GM12878 (cell line): ENCODE results near the gene RAB31. TPM values are rescaled to one million over a fixed set of nuclear protein-coding genes. Genes with fewer than 3 reads are reported as not detected.
A peak's percentile ranks its signal among the peaks of the same experiment; 100 is the strongest.

Experiments
- ATAC-seq: fragments of 200-7000 bp; cut with Tn5 transposase; 3 replicates; pipeline ENCODE4 v1.9.1; 2020; ENCODE audit warnings: mild to moderate bottlenecking, moderate library complexity
- BruUV-seq: library from RNA; stranded (reverse); fragments of 400-500 nt; replicated peaks from 2 replicates; lab custom pipeline; 2021; lab: Mats Ljungman, UMichigan
- CTCF ChIA-PET: fragments of 300-600 bp; sonication (Branson Sonifier 250); formaldehyde crosslinking; extraction: SDS; loops from one replicate; lab custom pipeline; 2021; ENCODE audit warnings: inconsistent platforms; lab: Yijun Ruan, JAX
- POLR2A ChIA-PET: fragments of 350-600 bp; formaldehyde crosslinking; extraction: SDS; loops from one replicate; lab custom pipeline; 2021; ENCODE audit warnings: inconsistent platforms; lab: Charles Lee
- RAD21 ChIA-PET: fragments of 300-600 bp; sonication (Branson Sonifier 250); formaldehyde crosslinking; loops from one replicate; lab custom pipeline; 2023; ENCODE audit warnings: antibody characterized with exemption; ENCODE audit not compliant: unreplicated experiment; lab: Charles Lee
- SMC1A ChIA-PET: fragments of 300-600 bp; sonication (Branson Sonifier 250); formaldehyde crosslinking; loops from one replicate; lab custom pipeline; 2023; ENCODE audit not compliant: unreplicated experiment, uncharacterized antibody; lab: Charles Lee
- DNase-seq: peaks from one replicate; pipeline ENCODE4 v3.0.0-alpha.2; 2011; ENCODE audit warnings: low read depth, low spot score
- FAIRE-seq: peaks from 3 replicates; lab custom pipeline; 2011; peaks lifted over from hg19 to GRCh38; lab: Jason Lieb, UNC
- H2AFZ ChIP-seq: 2 replicates; pipeline ENCODE4 v1.6.0; 2011; ENCODE audit warnings: low read depth, low read length, control low read depth; ENCODE audit not compliant: control insufficient read depth
- H3K27ac ChIP-seq: 2 replicates; pipeline ENCODE4 v1.5.1; 2011; ENCODE audit warnings: control low read depth; ENCODE audit not compliant: control insufficient read depth, insufficient read depth
- H3K27me3 ChIP-seq, 2 experiments: replicated peaks in 1 of 2; 2 replicates each; pipeline versions ENCODE4 v1.6.0 to v1.6.1; 2011; ENCODE audit warnings: low read length in 1 of 2; ENCODE audit not compliant: control insufficient read depth in 2 of 2, insufficient read depth in 2 of 2
- H3K36me3 ChIP-seq, 2 experiments: 2 replicates each; pipeline ENCODE4 v1.5.1; 2011; ENCODE audit warnings: low read length in 1 of 2; ENCODE audit not compliant: control insufficient read depth in 2 of 2, insufficient read depth in 2 of 2
- H3K4me1 ChIP-seq: 2 replicates; pipeline ENCODE4 v1.6.1; 2011; ENCODE audit warnings: mild to moderate bottlenecking, low read length, moderate library complexity, mixed read lengths; ENCODE audit not compliant: control insufficient read depth, insufficient read depth
- H3K4me2 ChIP-seq: 2 replicates; pipeline ENCODE4 v1.6.0; 2011; ENCODE audit warnings: control low read depth; ENCODE audit not compliant: control insufficient read depth, insufficient read depth
- H3K4me3 ChIP-seq: fragments of 200-600 bp; sonication (generic); 2 replicates; pipeline ENCODE4 v1.5.1; 2016
- H3K79me2 ChIP-seq: 2 replicates; pipeline ENCODE4 v1.6.0; 2011; ENCODE audit warnings: low read length; ENCODE audit not compliant: control insufficient read depth, insufficient read depth
- H3K9ac ChIP-seq: 2 replicates; pipeline ENCODE4 v1.8.0; 2011; ENCODE audit warnings: low read length, control low read depth, mixed read lengths; ENCODE audit not compliant: control insufficient read depth, insufficient read depth
- H3K9me3 ChIP-seq: replicated peaks from 3 replicates; pipeline ENCODE4 v1.5.1; 2011; ENCODE audit warnings: mild to moderate bottlenecking, low read length; ENCODE audit not compliant: control insufficient read depth, insufficient read depth
- H4K20me1 ChIP-seq: 2 replicates; pipeline ENCODE4 v1.6.0; 2011; ENCODE audit not compliant: control insufficient read depth, insufficient read depth
- BCL11A ChIP-seq: IDR thresholded peaks from 2 replicates; pipeline ENCODE4 v1.6.1; 2011; ENCODE audit warnings: low read depth, low read length
- BMI1 ChIP-seq: fragments of 450-650 bp; IDR thresholded peaks from 2 replicates; pipeline ENCODE4 v1.6.1; 2016; ENCODE audit warnings: mild to moderate bottlenecking, moderate library complexity, borderline replicate concordance
- RAD21 ChIP-seq: IDR thresholded peaks from 2 replicates; pipeline ENCODE4 v1.6.1; 2011; ENCODE audit warnings: mild to moderate bottlenecking, low read depth, low read length, moderate library complexity; ENCODE audit not compliant: insufficient read depth
- RCOR1 ChIP-seq: conservative IDR thresholded peaks from 2 replicates; pipeline ENCODE4 v1.6.1; 2012; ENCODE audit warnings: low read depth, low read length, improper control_type of control experiment
- TCF7 ChIP-seq: IDR thresholded peaks from 2 replicates; pipeline ENCODE4 v1.6.1; 2014; ENCODE audit warnings: antibody characterized with exemption, borderline replicate concordance
- WGBS: methylation state at CpG from one replicate; pipeline ENCODE4 v1.1.6; 2016; ENCODE audit warnings: low lambda C conversion rate; ENCODE audit not compliant: insufficient replicate concordance, insufficient coverage; ENCODE audit errors: missing lambda C conversion rate; 5-methylcytosine and 5-hydroxymethylcytosine counted together
- in situ Hi-C: fragments of 300-500 bp; cut with MboI; formaldehyde crosslinking; loops from 9 replicates; pipeline ENCODE4 v1.14.3; 2018; ENCODE audit warnings: mixed read lengths
- intact Hi-C: fragments of 100-400 bp; cut with micrococcal nuclease; formaldehyde crosslinking; loops from one replicate; pipeline ENCODE4 v1.14.2; 2022; ENCODE audit not compliant: unreplicated experiment
- polyA plus RNA-seq, 11 experiments: library from polyadenylated mRNA; depleted of rRNA in 4 of 11; unstranded in 6 of 11; stranded (reverse) in 5 of 11; fragments of >200 nt; fragmentation: Nextera tagmentation in 4 of 11; fragmentation: Illumina TruSeq in 1 of 11; extraction: Ambion mirVana in 4 of 11; extraction: Trizol in 1 of 11; gene quantifications; 1 replicate in 1 of 11; 2 replicates in 10 of 11; pipeline versions ENCODE4 v1.2.1 to v1.2.3, GENCODE V29; 2011 to 2016; ENCODE audit warnings: inconsistent platforms in 2 of 11, missing spikeins in 2 of 11, low read depth in 1 of 11
- total RNA-seq, 4 experiments: library from RNA; depleted of rRNA in 3 of 4; stranded (reverse); fragments of >200 nt in 3 of 4; fragmentation: Illumina TruSeq in 1 of 4; extraction: Trizol in 1 of 4; gene quantifications; 2 replicates each; pipeline versions ENCODE4 v1.2.1 to v1.2.3, GENCODE V29; 2013 to 2021
- TF ChIP-seq, protein P1 (sequence below), 3 experiments: IDR thresholded peaks in 2 of 3; conservative IDR thresholded peaks in 1 of 3; 2 replicates each; pipeline ENCODE4 v1.5.1; 2011; ENCODE audit warnings: low read depth in 3 of 3, low read length in 3 of 3, mild to moderate bottlenecking in 3 of 3, control low read depth in 2 of 3, moderate library complexity in 2 of 3, inconsistent platforms in 1 of 3, mixed read lengths in 1 of 3; ENCODE audit not compliant: control insufficient read depth in 2 of 3, insufficient read depth in 1 of 3; ENCODE audit errors: extremely low read depth in 1 of 3

Gene RAB31
- total and polyA plus RNA-seq, 10 of the 15 experiments (the other 5 are each of a cell fraction or from before 2014, with no cell fraction given), result 0.80 to 23.3 (median 12.2) TPM

DNA sequence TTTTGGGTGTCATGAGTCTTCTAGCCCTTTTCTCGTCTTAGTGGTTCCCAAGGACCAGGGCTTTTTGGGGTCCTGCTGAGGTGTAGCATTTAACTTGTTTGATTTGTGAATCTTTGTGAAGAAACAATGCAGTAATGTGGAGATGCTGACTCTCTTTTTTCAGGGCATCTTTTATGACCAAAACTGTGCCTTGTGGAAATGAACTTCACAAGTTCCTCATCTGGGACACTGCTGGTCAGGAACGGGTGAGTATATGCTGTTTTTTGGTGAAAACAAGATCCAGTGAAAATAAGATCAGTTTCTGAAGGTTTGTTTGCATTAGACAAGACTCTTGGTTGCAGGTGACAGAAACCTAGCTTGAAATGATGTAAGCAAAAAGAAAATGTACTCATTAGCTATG, 83.9 kb downstream of the RAB31 start:
- Histone ChIP-seq H3K9me3 (no peaks in the 10 kb centered on the region; the same call in 2 of the 3 replicates), H2AFZ (no peak overlapping the region), H3K4me1 (no peaks in the 10 kb centered on the region), H3K36me3 (no peaks in the 10 kb centered on the region), H3K27me3 (no peaks in the 10 kb centered on the region), H4K20me1 (no peaks in the 10 kb centered on the region), H3K79me2 (no peaks in the 10 kb centered on the region), H3K9ac (no peak overlapping the region), H3K4me3 (no peak overlapping the region), H3K27ac (no peak overlapping the region), H3K4me2 (no peak overlapping the region)
- ChIA-PET POLR2A (no interaction called here), RAD21 (no interaction called here), CTCF (interaction anchor here (1.0 kb wide), 1 partner anchor 21 kb away, joined by 3 read pairs; no protein-coding TSS in a partner anchor), SMC1A (no interaction called here)
- intact Hi-C loops (no loop called here), in situ Hi-C loops (no loop called here)
- no peak for FAIRE-seq
- TF ChIP-seq RCOR1, result no peak
- TF ChIP-seq BMI1, result no peak
- DNase-seq, result no peak
- BruUV-seq, result no TSS peak
- ATAC-seq, result no peak
- 97% methylated on average over 2 of the region's 2 CpGs for WGBS

DNA sequence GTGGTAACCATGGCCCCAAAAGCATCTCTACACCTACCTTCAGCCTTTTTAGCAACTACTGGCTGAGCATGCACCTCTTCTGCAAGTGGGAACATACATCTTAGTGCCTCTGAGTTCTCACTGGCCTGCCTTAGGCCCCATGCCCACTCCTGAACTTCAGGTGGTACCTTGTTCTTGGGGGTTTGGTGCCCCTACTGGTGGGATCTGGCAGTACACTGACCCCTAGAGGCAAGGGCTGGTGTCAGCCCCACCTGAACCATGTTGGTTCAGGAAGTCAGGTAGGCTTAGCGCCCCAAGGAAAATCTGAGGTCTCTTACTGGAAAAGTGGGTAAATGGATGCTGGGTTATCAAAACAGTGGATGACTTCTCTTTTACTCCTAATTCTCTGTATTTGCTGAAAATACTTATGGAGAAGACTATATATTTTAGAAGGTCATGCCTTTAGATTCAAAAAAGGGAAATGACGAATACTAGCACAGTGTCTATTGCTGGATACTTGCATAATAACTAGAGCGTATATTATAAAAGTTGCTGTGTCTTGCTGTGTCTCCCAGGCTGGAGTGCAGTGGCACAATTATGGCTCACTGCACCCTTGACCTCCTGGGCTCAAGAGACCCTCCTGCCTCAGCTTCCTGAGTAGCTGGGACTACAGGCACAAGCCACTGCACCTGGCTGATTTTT, 84.6 kb downstream of the RAB31 start:
- no peak overlapping the region for H2AFZ ChIP-seq
- FAIRE-seq (no peak), DNase-seq (no peak), ATAC-seq (peak; percentile 70)
- RAD21 ChIA-PET, result no interaction called here
- H3K4me2 ChIP-seq, result no peak overlapping the region
- no peak overlapping the region for H3K9ac ChIP-seq
- no TSS peak for BruUV-seq
- POLR2A ChIA-PET, result no interaction called here
- intact Hi-C loops (no loop called here), in situ Hi-C loops (no loop called here)
- 99% methylated on average over 3 of the region's 3 CpGs for WGBS
- no peaks in the 10 kb centered on the region; the same call in 2 of the 3 replicates for H3K9me3 ChIP-seq
- CTCF ChIA-PET, result no interaction called here
- H3K4me3 ChIP-seq, result no peak overlapping the region
- SMC1A ChIA-PET, result no interaction called here
- H3K27ac ChIP-seq, result no peak overlapping the region
- H3K79me2 ChIP-seq, result no peaks in the 10 kb centered on the region
- H3K4me1 ChIP-seq, result no peaks in the 10 kb centered on the region
- TF ChIP-seq, protein P1, sequence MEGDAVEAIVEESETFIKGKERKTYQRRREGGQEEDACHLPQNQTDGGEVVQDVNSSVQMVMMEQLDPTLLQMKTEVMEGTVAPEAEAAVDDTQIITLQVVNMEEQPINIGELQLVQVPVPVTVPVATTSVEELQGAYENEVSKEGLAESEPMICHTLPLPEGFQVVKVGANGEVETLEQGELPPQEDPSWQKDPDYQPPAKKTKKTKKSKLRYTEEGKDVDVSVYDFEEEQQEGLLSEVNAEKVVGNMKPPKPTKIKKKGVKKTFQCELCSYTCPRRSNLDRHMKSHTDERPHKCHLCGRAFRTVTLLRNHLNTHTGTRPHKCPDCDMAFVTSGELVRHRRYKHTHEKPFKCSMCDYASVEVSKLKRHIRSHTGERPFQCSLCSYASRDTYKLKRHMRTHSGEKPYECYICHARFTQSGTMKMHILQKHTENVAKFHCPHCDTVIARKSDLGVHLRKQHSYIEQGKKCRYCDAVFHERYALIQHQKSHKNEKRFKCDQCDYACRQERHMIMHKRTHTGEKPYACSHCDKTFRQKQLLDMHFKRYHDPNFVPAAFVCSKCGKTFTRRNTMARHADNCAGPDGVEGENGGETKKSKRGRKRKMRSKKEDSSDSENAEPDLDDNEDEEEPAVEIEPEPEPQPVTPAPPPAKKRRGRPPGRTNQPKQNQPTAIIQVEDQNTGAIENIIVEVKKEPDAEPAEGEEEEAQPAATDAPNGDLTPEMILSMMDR (IDR thresholded peaks at IDR 0.05 in 2 of 3, conservative IDR thresholded peaks at IDR 0.05 in 1 of 3; ENCODE audit: control insufficient read depth in 2 of 3, extremely low read depth in 1 of 3, insufficient read depth in 1 of 3, low read depth in 3 of 3, low read length in 3 of 3), result peak; percentile 40 to 62 (median 58)
- TF ChIP-seq BCL11A (no peak), RAD21 (peak; percentile 35; the same call in 1 of the 2 replicates), TCF7 (no peak)
- H3K27me3 ChIP-seq, result no peaks in the 10 kb centered on the region
- H4K20me1 ChIP-seq, result no peaks in the 10 kb centered on the region
- H3K36me3 ChIP-seq, result no peaks in the 10 kb centered on the region
